Lower lobe of right lung (tissue), 2 donors: Measurements from ENCODE around the gene EPC2. TPM values are rescaled to one million over a fixed set of nuclear protein-coding genes. Genes with fewer than 3 reads are reported as not detected.
"Not testable (repeated sequence)": the region's sequence is repeated elsewhere in the genome, so short reads cannot be mapped to it uniquely, and the experiment has no call there.

Experiments used
- ATAC-seq, 2 donors: fragments of 200-7000 bp; cut with Tn5 transposase; one replicate each; pipeline ENCODE4 v1.9.1; 2020 to 2022; ENCODE audit warnings: mild to moderate bottlenecking in 2 of 2, moderate library complexity in 2 of 2
- DNase-seq: peaks from one replicate; pipeline ENCODE4 v3.0.0-alpha.2; 2020
- H3K27ac ChIP-seq: fragments of 200-600 bp; one replicate; pipeline ENCODE4 v1.8.0; 2022
- H3K27me3 ChIP-seq: fragments of 200-600 bp; one replicate; pipeline ENCODE4 v1.8.0; 2022; ENCODE audit warnings: low read depth
- H3K36me3 ChIP-seq: fragments of 200-600 bp; one replicate; pipeline ENCODE4 v1.8.0; 2022; ENCODE audit warnings: mild to moderate bottlenecking
- H3K4me1 ChIP-seq: fragments of 200-600 bp; one replicate; pipeline ENCODE4 v1.8.0; 2022
- H3K4me3 ChIP-seq: fragments of 200-600 bp; one replicate; pipeline ENCODE4 v1.8.0; 2022; ENCODE audit warnings: mild to moderate bottlenecking
- H3K9me3 ChIP-seq: fragments of 200-600 bp; one replicate; pipeline ENCODE4 v1.8.0; 2022
- CTCF ChIP-seq: fragments of 200-600 bp; IDR thresholded peaks from one replicate; pipeline ENCODE4 v1.8.0; 2022; ENCODE audit warnings: antibody characterized with exemption, mild to moderate bottlenecking
- intact Hi-C: fragments of 100-400 bp; cut with DNase I; formaldehyde crosslinking; loops from one replicate; pipeline ENCODE4 v1.11.0; 2022
- total RNA-seq: library from RNA; stranded (reverse); fragmentation: NEBNext Ultra II Directional; extraction: Animal tissue kit (Norgen Biotek cat#: 25700); gene quantifications from one replicate; pipeline ENCODE4 v1.2.1, GENCODE V29; 2021
- donor health status: DM: no; HTN: yes; CAD: no; lungs with severe emphysema.

Gene EPC2
- total RNA-seq, 1 donor from 2014 or later: 36.8 TPM

GRCh38 chr2:148770047-148770446, 125.5 kb downstream of the EPC2 start:
- H3K27me3 ChIP-seq: no peaks in the 10 kb centered on the region
- DNase-seq (no peak), ATAC-seq (no peak)
- no peak overlapping the region for H3K4me3 ChIP-seq
- intact Hi-C loops: no loop called here
- H3K4me1 ChIP-seq: no peaks in the 10 kb centered on the region
- H3K27ac ChIP-seq: no peak overlapping the region
- TF ChIP-seq CTCF: no peak
- no peaks in the 10 kb centered on the region for H3K9me3 ChIP-seq
- H3K36me3 ChIP-seq: peaks cover 68% of the 10 kb centered on the region

GRCh38 chr2:148781544-148781943, 137.0 kb downstream of the EPC2 start:
- no peak for ATAC-seq
- Histone ChIP-seq H3K27me3 (no peaks in the 10 kb centered on the region), H3K4me3 (no peak overlapping the region), H3K9me3 (no peaks in the 10 kb centered on the region), H3K4me1 (no peaks in the 10 kb centered on the region), H3K36me3 (peaks cover 49% of the 10 kb centered on the region), H3K27ac (no peak overlapping the region)
- intact Hi-C loops: no loop called here
- DNase-seq: no peak
- TF ChIP-seq CTCF: no peak

GRCh38 chr2:148789059-148789458, 144.5 kb downstream of the EPC2 start:
- Histone ChIP-seq H3K4me3 (no peak overlapping the region), H3K4me1 (no peaks in the 10 kb centered on the region), H3K36me3 (peaks cover 32% of the 10 kb centered on the region), H3K27ac (no peak overlapping the region), H3K9me3 (no peaks in the 10 kb centered on the region), H3K27me3 (no peaks in the 10 kb centered on the region)
- DNase-seq (no peak), ATAC-seq (no peak)
- no peak for TF ChIP-seq CTCF
- intact Hi-C loops: no loop called here

- DNase-seq, H3K9me3 ChIP-seq, H3K4me3 ChIP-seq, H3K27me3 ChIP-seq, H3K27ac ChIP-seq, intact Hi-C loops, H3K4me1 ChIP-seq, ATAC-seq: not testable (repeated sequence)
- peaks cover 21% of the 10 kb centered on the region for H3K36me3 ChIP-seq
Observed at GRCh38 chr2:148790172-148790571, 145.6 kb downstream of the EPC2 start.

GRCh38 chr2:148794558-148794957, 150.0 kb downstream of the EPC2 start:
- no peaks in the 10 kb centered on the region for H3K4me1 ChIP-seq
- H3K27ac ChIP-seq: no peak overlapping the region
- intact Hi-C loops: no loop called here
- no peaks in the 10 kb centered on the region for H3K9me3 ChIP-seq
- no peak overlapping the region for H3K4me3 ChIP-seq
- H3K36me3 ChIP-seq: no peaks in the 10 kb centered on the region
- DNase-seq (no peak), ATAC-seq (no peak)
- H3K27me3 ChIP-seq: no peaks in the 10 kb centered on the region
- no peak for TF ChIP-seq CTCF

GRCh38 chr2:148796735-148797512, 152.4 kb downstream of the EPC2 start:
- no peak for TF ChIP-seq CTCF
- Histone ChIP-seq H3K4me1 (no peaks in the 10 kb centered on the region), H3K9me3 (no peaks in the 10 kb centered on the region), H3K4me3 (no peak overlapping the region), H3K36me3 (no peaks in the 10 kb centered on the region), H3K27me3 (no peaks in the 10 kb centered on the region), H3K27ac (no peak overlapping the region)
- DNase-seq (no peak), ATAC-seq (no peak)
- intact Hi-C loops: no loop called here
